Gastroesophageal sphincter (tissue), 3 donors: ENCODE measurements around the gene AQP10.

Experiments used
- POLR2A ChIP-seq, 2 donors: fragments of 450-650 bp; IDR thresholded peaks; one replicate each; pipeline ENCODE4 v1.6.1; 2017; ENCODE audit warnings: antibody characterized with exemption in 2 of 2, mild to moderate bottlenecking in 2 of 2, moderate library complexity in 1 of 2
- TF ChIP-seq, protein P1 (sequence below), 4 experiments: fragments of 200-600 bp in 2 of 4; fragments of 450-650 bp in 2 of 4; sonication (generic) in 1 of 4; IDR thresholded peaks; one replicate each; pipeline ENCODE4 v1.5.1; 2017 to 2019; ENCODE audit warnings: antibody characterized with exemption in 4 of 4, mild to moderate bottlenecking in 2 of 4, moderate library complexity in 2 of 4

GRCh38 chr1:154334079-154335024 lies 13.5 kb downstream of the AQP10 start:
- TF ChIP-seq, protein P1, sequence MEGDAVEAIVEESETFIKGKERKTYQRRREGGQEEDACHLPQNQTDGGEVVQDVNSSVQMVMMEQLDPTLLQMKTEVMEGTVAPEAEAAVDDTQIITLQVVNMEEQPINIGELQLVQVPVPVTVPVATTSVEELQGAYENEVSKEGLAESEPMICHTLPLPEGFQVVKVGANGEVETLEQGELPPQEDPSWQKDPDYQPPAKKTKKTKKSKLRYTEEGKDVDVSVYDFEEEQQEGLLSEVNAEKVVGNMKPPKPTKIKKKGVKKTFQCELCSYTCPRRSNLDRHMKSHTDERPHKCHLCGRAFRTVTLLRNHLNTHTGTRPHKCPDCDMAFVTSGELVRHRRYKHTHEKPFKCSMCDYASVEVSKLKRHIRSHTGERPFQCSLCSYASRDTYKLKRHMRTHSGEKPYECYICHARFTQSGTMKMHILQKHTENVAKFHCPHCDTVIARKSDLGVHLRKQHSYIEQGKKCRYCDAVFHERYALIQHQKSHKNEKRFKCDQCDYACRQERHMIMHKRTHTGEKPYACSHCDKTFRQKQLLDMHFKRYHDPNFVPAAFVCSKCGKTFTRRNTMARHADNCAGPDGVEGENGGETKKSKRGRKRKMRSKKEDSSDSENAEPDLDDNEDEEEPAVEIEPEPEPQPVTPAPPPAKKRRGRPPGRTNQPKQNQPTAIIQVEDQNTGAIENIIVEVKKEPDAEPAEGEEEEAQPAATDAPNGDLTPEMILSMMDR (IDR thresholded peaks at IDR 0.05), result no peak
- TF ChIP-seq POLR2A (IDR thresholded peaks at IDR 0.05), result no peak
